ENCODE data around the gene SBF2.

- TF ChIP-seq ZZZ3 (IDR thresholded peaks at IDR 0.05) = no peak
- no peak for TF ChIP-seq NRF1 (conservative IDR thresholded peaks at IDR 0.05 in 1 of 2, IDR thresholded peaks at IDR 0.05 in 1 of 2)
- TF ChIP-seq POLR2A (conservative IDR thresholded peaks at IDR 0.05) = no peak
- no peak for TF ChIP-seq MXI1 (IDR thresholded peaks at IDR 0.05; ENCODE audit: low read depth, low read length)
These were observed 13.0 kb upstream of the SBF2 start for GRCh38 chr11:10307022-10307399.
